ENCODE data around the gene KIR2DL4. TPM values are rescaled to one million over a fixed set of nuclear protein-coding genes. Genes with fewer than 3 reads are reported as not detected.

Gene KIR2DL4
- total and polyA plus RNA-seq, 2 experiments from 2014 or later = not detected

DNA sequence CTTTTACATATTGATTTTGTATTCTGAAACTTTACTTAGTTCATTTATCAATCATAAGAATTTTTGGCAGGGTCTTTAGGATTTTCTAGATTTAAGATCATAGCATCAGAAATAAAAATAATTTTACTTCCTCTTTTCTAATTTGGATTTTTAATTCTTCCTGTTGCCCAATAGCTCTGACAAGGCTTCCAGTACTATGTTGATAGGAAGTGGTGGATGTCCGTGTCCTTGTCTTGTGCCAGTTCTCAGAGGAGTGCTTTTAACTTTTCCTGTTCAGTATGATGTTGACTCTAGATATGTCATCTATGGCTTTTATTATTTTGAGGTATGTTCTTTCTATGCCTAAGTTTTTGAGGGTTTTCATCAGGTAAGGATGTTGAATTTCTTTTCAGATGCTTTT lies 7.7 kb upstream of the KIR2DL4 start:
- WGBS, 2 experiments (ENCODE audit: low coverage in 1 of 2, low lambda C conversion rate in 2 of 2, missing lambda C conversion rate in 2 of 2) = 13% methylated on average over 1 of the region's 1 CpG
- H3K4me1 ChIP-seq (ENCODE audit: insufficient read depth) = no peaks in the 10 kb centered on the region
- H2AFZ ChIP-seq = no peak overlapping the region
- no peak for DNase-seq
- H3K36me3 ChIP-seq (ENCODE audit: low read depth) = no peaks in the 10 kb centered on the region
- no peaks in the 10 kb centered on the region for H3K79me2 ChIP-seq (ENCODE audit: insufficient read depth)
- no peak overlapping the region for H3K4me3 ChIP-seq
- H4K20me1 ChIP-seq (ENCODE audit: insufficient read depth) = no peaks in the 10 kb centered on the region
- no peaks in the 10 kb centered on the region for H3K27me3 ChIP-seq (replicated peaks; ENCODE audit: insufficient read depth)
- no peak overlapping the region for H3K9ac ChIP-seq
- H3F3A ChIP-seq (ENCODE audit: insufficient read depth) = no peaks in the 10 kb centered on the region
- TF ChIP-seq EZH2phosphoT487 (IDR thresholded peaks at IDR 0.05; ENCODE audit: insufficient read depth, low read depth) (no peak), EZH2 (IDR thresholded peaks at IDR 0.05; ENCODE audit: insufficient read depth, poor library complexity, severe bottlenecking) (no peak)
- H3K9me3 ChIP-seq (ENCODE audit: low read depth) = peaks cover 4% of the 10 kb centered on the region
- in situ Hi-C loops (cut with MboI) = no loop called here
- no peak overlapping the region for H3K27ac ChIP-seq
- no peaks in the 10 kb centered on the region for H3K9me2 ChIP-seq (ENCODE audit: insufficient read depth)
- no peak overlapping the region for H3K4me2 ChIP-seq (ENCODE audit: unreplicated experiment)

DNA sequence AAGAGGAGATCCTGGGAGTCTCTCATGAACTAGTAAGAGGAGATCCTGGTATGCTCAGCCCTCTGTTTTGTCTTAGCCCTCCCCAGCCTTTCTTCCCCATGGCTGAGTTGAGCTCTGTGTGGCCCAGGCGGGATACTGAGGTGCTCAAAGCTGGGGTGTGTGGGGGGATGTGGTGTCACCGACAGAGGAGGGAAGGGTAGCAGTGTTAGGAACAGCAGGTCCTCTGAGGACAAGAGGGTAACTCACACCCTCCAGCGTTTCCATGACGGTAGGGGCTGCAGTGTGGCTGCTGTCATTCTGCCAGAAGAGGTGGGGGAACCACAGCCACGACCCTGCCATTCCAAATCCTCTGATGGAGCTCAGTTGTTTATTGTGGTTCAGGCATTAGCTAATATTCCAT lies 691 bp downstream of the KIR2DL4 start:
- no peaks in the 10 kb centered on the region for H3K9me2 ChIP-seq (ENCODE audit: insufficient read depth)
- H3K27me3 ChIP-seq (replicated peaks; ENCODE audit: insufficient read depth) = no peaks in the 10 kb centered on the region
- no peak for TF ChIP-seq EZH2phosphoT487 (IDR thresholded peaks at IDR 0.05; ENCODE audit: insufficient read depth, low read depth)
- TF ChIP-seq EZH2 (IDR thresholded peaks at IDR 0.05; ENCODE audit: insufficient read depth, poor library complexity, severe bottlenecking) = no peak
- H3K36me3 ChIP-seq (ENCODE audit: low read depth) = no peaks in the 10 kb centered on the region
- no peak overlapping the region for H3K4me3 ChIP-seq
- no peak overlapping the region for H3K4me2 ChIP-seq (ENCODE audit: unreplicated experiment)
- in situ Hi-C loops (cut with MboI) = no loop called here
- DNase-seq = no peak
- no peak overlapping the region for H2AFZ ChIP-seq
- H4K20me1 ChIP-seq (ENCODE audit: insufficient read depth) = no peaks in the 10 kb centered on the region
- H3K9ac ChIP-seq = no peak overlapping the region
- 10 to 17% methylated on average over 5 of the region's 5 CpGs for WGBS, 2 experiments (ENCODE audit: low coverage in 1 of 2, low lambda C conversion rate in 2 of 2, missing lambda C conversion rate in 2 of 2)
- no peaks in the 10 kb centered on the region for H3K9me3 ChIP-seq (ENCODE audit: low read depth)
- H3F3A ChIP-seq (ENCODE audit: insufficient read depth) = no peaks in the 10 kb centered on the region
- H3K27ac ChIP-seq = no peak overlapping the region
- no peaks in the 10 kb centered on the region for H3K4me1 ChIP-seq (ENCODE audit: insufficient read depth)
- H3K79me2 ChIP-seq (ENCODE audit: insufficient read depth) = no peaks in the 10 kb centered on the region

- no peak for TF ChIP-seq EZH2phosphoT487 (IDR thresholded peaks at IDR 0.05; ENCODE audit: insufficient read depth, low read depth)
- no peak for TF ChIP-seq EZH2 (IDR thresholded peaks at IDR 0.05; ENCODE audit: insufficient read depth, poor library complexity, severe bottlenecking)
- H3K4me2 ChIP-seq (ENCODE audit: unreplicated experiment) = no peak overlapping the region
- H3K27me3 ChIP-seq (replicated peaks; ENCODE audit: insufficient read depth) = no peaks in the 10 kb centered on the region
- no peaks in the 10 kb centered on the region for H3K4me1 ChIP-seq (ENCODE audit: insufficient read depth)
- DNase-seq = no peak
- H4K20me1 ChIP-seq (ENCODE audit: insufficient read depth) = no peaks in the 10 kb centered on the region
- in situ Hi-C loops (cut with MboI) = no loop called here
- H3K79me2 ChIP-seq (ENCODE audit: insufficient read depth) = no peaks in the 10 kb centered on the region
- H3K9me2 ChIP-seq (ENCODE audit: insufficient read depth) = no peaks in the 10 kb centered on the region
- H2AFZ ChIP-seq = no peak overlapping the region
- H3K9ac ChIP-seq = no peak overlapping the region
- WGBS, 2 experiments (ENCODE audit: low coverage in 1 of 2, low lambda C conversion rate in 2 of 2, missing lambda C conversion rate in 2 of 2) = 41 to 54% methylated on average over 10 of the region's 10 CpGs
- no peak overlapping the region for H3K27ac ChIP-seq
- no peaks in the 10 kb centered on the region for H3F3A ChIP-seq (ENCODE audit: insufficient read depth)
- no peak overlapping the region for H3K4me3 ChIP-seq
- H3K36me3 ChIP-seq (ENCODE audit: low read depth) = no peaks in the 10 kb centered on the region
- no peaks in the 10 kb centered on the region for H3K9me3 ChIP-seq (ENCODE audit: low read depth)
These were observed 1.2 kb downstream of the KIR2DL4 start for GRCh38 chr19:54804571-54804970.

DNA sequence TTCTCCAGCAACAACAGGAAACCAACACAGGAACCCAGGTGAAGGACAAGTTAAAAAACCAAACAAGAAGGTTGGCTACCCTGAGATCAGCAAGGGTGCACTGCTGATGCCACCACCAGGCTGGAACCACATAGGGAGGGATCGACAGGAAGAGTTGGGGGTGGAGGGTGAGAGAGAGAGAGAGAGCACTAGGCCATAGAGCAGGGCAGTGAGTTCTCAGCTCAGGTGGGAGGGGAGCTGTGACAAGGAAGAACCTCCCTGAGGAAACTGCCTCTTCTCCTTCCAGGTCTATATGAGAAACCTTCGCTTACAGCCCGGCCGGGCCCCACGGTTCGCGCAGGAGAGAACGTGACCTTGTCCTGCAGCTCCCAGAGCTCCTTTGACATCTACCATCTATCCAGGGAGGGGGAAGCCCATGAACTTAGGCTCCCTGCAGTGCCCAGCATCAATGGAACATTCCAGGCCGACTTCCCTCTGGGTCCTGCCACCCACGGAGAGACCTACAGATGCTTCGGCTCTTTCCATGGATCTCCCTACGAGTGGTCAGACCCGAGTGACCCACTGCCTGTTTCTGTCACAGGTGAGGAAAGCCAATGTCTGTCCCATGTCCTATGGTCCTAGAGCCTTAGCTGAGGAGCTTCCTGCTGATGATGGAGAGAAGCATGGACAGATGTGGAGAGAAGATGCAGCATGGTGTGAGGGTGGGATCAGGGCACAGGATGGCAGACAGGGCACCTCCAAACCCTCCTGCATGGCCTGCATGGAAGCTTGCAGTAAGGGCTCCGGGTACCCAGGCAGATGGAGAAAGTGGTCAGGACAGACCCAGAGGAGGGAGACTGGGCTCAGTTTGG lies 2.5 kb downstream of the KIR2DL4 start:
- Histone ChIP-seq H3K4me2 (ENCODE audit: unreplicated experiment) (no peak overlapping the region), H3K4me3 (no peak overlapping the region), H3K4me1 (ENCODE audit: insufficient read depth) (no peaks in the 10 kb centered on the region), H3K9me2 (ENCODE audit: insufficient read depth) (no peaks in the 10 kb centered on the region), H3K9ac (no peak overlapping the region), H4K20me1 (ENCODE audit: insufficient read depth) (no peaks in the 10 kb centered on the region), H3K79me2 (ENCODE audit: insufficient read depth) (no peaks in the 10 kb centered on the region), H2AFZ (no peak overlapping the region), H3K9me3 (ENCODE audit: low read depth) (no peaks in the 10 kb centered on the region), H3K27ac (no peak overlapping the region), H3K27me3 (replicated peaks; ENCODE audit: insufficient read depth) (no peaks in the 10 kb centered on the region), H3F3A (ENCODE audit: insufficient read depth) (no peaks in the 10 kb centered on the region), H3K36me3 (ENCODE audit: low read depth) (no peaks in the 10 kb centered on the region)
- in situ Hi-C loops (cut with MboI) = no loop called here
- no peak for TF ChIP-seq EZH2phosphoT487 (IDR thresholded peaks at IDR 0.05; ENCODE audit: insufficient read depth, low read depth)
- no peak for TF ChIP-seq EZH2 (IDR thresholded peaks at IDR 0.05; ENCODE audit: insufficient read depth, poor library complexity, severe bottlenecking)
- DNase-seq = no peak
- 44 to 48% methylated on average over 14 of the region's 14 CpGs for WGBS, 2 experiments (ENCODE audit: low coverage in 1 of 2, low lambda C conversion rate in 2 of 2, missing lambda C conversion rate in 2 of 2)

Measured in GM23248 (cell line).